K562 (cell line): ENCODE measurements around the gene CBX4. TPM values are rescaled to one million over a fixed set of nuclear protein-coding genes. Genes with fewer than 3 reads are reported as not detected.

Source experiments
- ATAC-seq: fragments of 200-7000 bp; cut with Tn5 transposase; 3 replicates; pipeline ENCODE4 v1.9.1; 2020; ENCODE audit warnings: moderate library complexity
- BruUV-seq: library from RNA; stranded (reverse); fragments of 400-500 nt; replicated peaks from 2 replicates; lab custom pipeline; 2021; lab: Mats Ljungman, UMichigan
- CTCF ChIA-PET: fragments of 300-600 bp; formaldehyde crosslinking; extraction: SDS; loops from one replicate; lab custom pipeline; 2021; ENCODE audit warnings: low intra/inter-chr PET ratio; lab: Yijun Ruan, JAX
- POLR2A ChIA-PET: fragments of 300-600, 350-650 bp; sonication (Branson Sonifier 250); formaldehyde crosslinking; extraction: SDS; loops from one replicate; lab custom pipeline; 2021; ENCODE audit warnings: antibody characterized with exemption, inconsistent platforms; lab: Yijun Ruan, JAX
- DNase-seq, 4 experiments: peaks; one replicate each; pipeline versions ENCODE4 v3.0.0 to v3.0.0-alpha.2; 2011 to 2018; ENCODE audit warnings: low spot score in 3 of 4, mixed read lengths in 3 of 4; ENCODE audit errors: extremely low read depth in 1 of 4
- FAIRE-seq: peaks from 2 replicates; lab custom pipeline; 2011; peaks lifted over from hg19 to GRCh38; lab: Jason Lieb, UNC
- H2AFZ ChIP-seq: 2 replicates; pipeline ENCODE4 v1.6.0; 2011; ENCODE audit warnings: low read depth, low read length, control low read depth, inconsistent platforms
- H3K27ac ChIP-seq: fragments of 200-600 bp; 3 replicates; pipeline ENCODE4 v1.8.0; 2011; ENCODE audit warnings: low read depth, mild to moderate bottlenecking, control low read depth, inconsistent platforms, low read length, moderate library complexity, mixed read lengths; ENCODE audit errors: extremely low read depth
- H3K27me3 ChIP-seq, 2 experiments: fragments of 300-600 bp in 1 of 2; 2 replicates in 1 of 2; 3 replicates in 1 of 2; pipeline versions ENCODE4 v1.6.0 to v1.8.0; 2011; ENCODE audit warnings: inconsistent platforms in 2 of 2, low read length in 2 of 2, mild to moderate bottlenecking in 1 of 2, mixed read lengths in 1 of 2, moderate library complexity in 1 of 2; ENCODE audit not compliant: control insufficient read depth in 2 of 2, insufficient read depth in 2 of 2
- H3K36me3 ChIP-seq: fragments of 300-600 bp; 3 replicates; pipeline ENCODE4 v1.8.0; 2011; ENCODE audit warnings: mild to moderate bottlenecking, low read length, inconsistent platforms; ENCODE audit not compliant: control insufficient read depth, insufficient read depth
- H3K4me1 ChIP-seq, 2 experiments: fragments of 200-600 bp in 1 of 2; replicated peaks in 1 of 2; 2 replicates in 1 of 2; 3 replicates in 1 of 2; pipeline versions ENCODE4 v1.5.1 to v1.8.0; 2011; ENCODE audit warnings: inconsistent platforms in 2 of 2, low read length in 2 of 2, mild to moderate bottlenecking in 1 of 2, mixed read lengths in 1 of 2, moderate library complexity in 1 of 2; ENCODE audit not compliant: control insufficient read depth in 2 of 2, insufficient read depth in 2 of 2
- H3K4me2 ChIP-seq: 2 replicates; pipeline ENCODE4 v1.6.1; 2011; ENCODE audit warnings: low read length, control low read depth, inconsistent platforms, mixed read lengths; ENCODE audit not compliant: insufficient read depth
- H3K4me3 ChIP-seq: fragments of 200-600 bp; sonication (generic), shearing (Covaris generic); 2 replicates; pipeline ENCODE4 v1.5.1; 2016; ENCODE audit warnings: control low read depth, inconsistent platforms
- H3K79me2 ChIP-seq: fragments of 200-600 bp; 3 replicates; pipeline ENCODE4 v1.8.0; 2011; ENCODE audit warnings: low read length, inconsistent platforms; ENCODE audit not compliant: control insufficient read depth, insufficient read depth
- H3K9ac ChIP-seq, 2 experiments: 2 replicates each; pipeline versions ENCODE4 v1.6.0 to v1.6.1; 2011; ENCODE audit warnings: low read depth in 2 of 2, low read length in 2 of 2, control low read depth in 1 of 2, inconsistent platforms in 1 of 2, mild to moderate bottlenecking in 1 of 2, mixed read lengths in 1 of 2; ENCODE audit not compliant: insufficient read depth in 1 of 2
- H3K9me1 ChIP-seq: one replicate; pipeline ENCODE4 v1.6.0; 2011; ENCODE audit warnings: inconsistent platforms, mild to moderate bottlenecking, low read length, moderate library complexity; ENCODE audit not compliant: control insufficient read depth, insufficient read depth
- H3K9me3 ChIP-seq: replicated peaks from 2 replicates; pipeline ENCODE4 v1.5.1; 2011; ENCODE audit warnings: low read depth, low read length, inconsistent platforms; ENCODE audit not compliant: control insufficient read depth, insufficient read depth
- H4K20me1 ChIP-seq: replicated peaks from 2 replicates; pipeline ENCODE4 v1.6.1; 2011; ENCODE audit warnings: low read length, inconsistent platforms, mixed read lengths; ENCODE audit not compliant: control insufficient read depth, insufficient read depth
- CCNT2 ChIP-seq: IDR thresholded peaks from 2 replicates; pipeline ENCODE4 v1.6.1; 2011; ENCODE audit warnings: borderline replicate concordance, low read depth, mild to moderate bottlenecking, moderate library complexity, mixed read lengths, low read length; ENCODE audit not compliant: insufficient read length; ENCODE audit errors: extremely low read depth
- CREBBP ChIP-seq: IDR thresholded peaks from one replicate; pipeline ENCODE4 v1.6.1; 2012; ENCODE audit warnings: low read depth, mild to moderate bottlenecking, control low read depth, inconsistent platforms, low read length
- FOXJ2 ChIP-seq: fragments of 200-800 bp; sonication (Bioruptor generic); IDR thresholded peaks from 2 replicates; pipeline ENCODE4 v1.6.1; 2016; ENCODE audit warnings: missing genetic modification characterization, missing compliant biosample characterization
- GATA2 ChIP-seq: sonication (generic); formaldehyde crosslinking; IDR thresholded peaks from 2 replicates; pipeline ENCODE4 v1.4.0; 2020; ENCODE audit warnings: mild to moderate bottlenecking, missing genetic modification reagents
- HCFC1 ChIP-seq: IDR thresholded peaks from 2 replicates; pipeline ENCODE4 v1.6.1; 2012; ENCODE audit warnings: low read depth, low read length, improper control_type of control experiment
- MYC ChIP-seq, 2 experiments: fragments of 250-450 bp in 1 of 2; sonication (Bioruptor Pico) in 1 of 2; IDR thresholded peaks; 2 replicates each; pipeline versions ENCODE4 v1.5.1 to v1.6.1; 2012 to 2021; ENCODE audit warnings: low read depth in 2 of 2, borderline replicate concordance in 1 of 2, improper control_type of control experiment in 1 of 2, low read length in 1 of 2, mild to moderate bottlenecking in 1 of 2, moderate library complexity in 1 of 2
- PHTF2 ChIP-seq: fragments of 250-450 bp; sonication (Bioruptor Pico); IDR thresholded peaks from 2 replicates; pipeline ENCODE4 v1.5.0; 2021; ENCODE audit warnings: mild to moderate bottlenecking
- RBFOX2 ChIP-seq: fragments of 200-400 bp; formaldehyde crosslinking; IDR thresholded peaks from 2 replicates; pipeline ENCODE4 v1.6.1; 2017; ENCODE audit warnings: low read depth, mild to moderate bottlenecking, low read length, moderate library complexity
- RBM17 ChIP-seq: fragments of 200-400 bp; formaldehyde crosslinking; IDR thresholded peaks from 2 replicates; pipeline ENCODE4 v1.6.1; 2017; ENCODE audit warnings: low read depth, mild to moderate bottlenecking, low read length, borderline replicate concordance
- RBM22 ChIP-seq: fragments of 200-400 bp; formaldehyde crosslinking; IDR thresholded peaks from 2 replicates; pipeline ENCODE4 v1.6.1; 2018; ENCODE audit warnings: low read length, low read depth; ENCODE audit not compliant: poor library complexity, severe bottlenecking
- TEAD1 ChIP-seq, 2 experiments: fragments of 450-650 bp in 1 of 2; sonication (generic) in 1 of 2; formaldehyde crosslinking; IDR thresholded peaks; 2 replicates each; pipeline versions ENCODE4 v1.4.0 to v1.8.0; 2020 to 2022; ENCODE audit warnings: mild to moderate bottlenecking in 2 of 2, missing genetic modification reagents in 1 of 2
- TEAD4 ChIP-seq, 2 experiments: sonication (generic) in 1 of 2; formaldehyde crosslinking in 1 of 2; IDR thresholded peaks; 2 replicates each; pipeline versions ENCODE4 v1.6.1 to v1.8.0; 2012 to 2022; ENCODE audit warnings: borderline replicate concordance in 1 of 2, inconsistent platforms in 1 of 2, low read length in 1 of 2, mild to moderate bottlenecking in 1 of 2, missing genetic modification reagents in 1 of 2
- U2AF2 ChIP-seq: fragments of 200-400 bp; formaldehyde crosslinking; optimal IDR thresholded peaks from 2 replicates; pipeline ENCODE3; 2017; ENCODE audit warnings: low read depth, mild to moderate bottlenecking, low read length
- ZNF175 ChIP-seq: fragments of 200-800 bp; sonication (Bioruptor generic); IDR thresholded peaks from 2 replicates; pipeline ENCODE4 v1.6.1; 2016; ENCODE audit warnings: low read depth, mild to moderate bottlenecking, missing genetic modification characterization, missing compliant biosample characterization
- ZNF384 ChIP-seq: IDR thresholded peaks from 2 replicates; pipeline ENCODE4 v1.6.1; 2012; ENCODE audit warnings: low read depth, low read length, improper control_type of control experiment
- ZNF583 ChIP-seq: fragments of 250-450 bp; sonication (Bioruptor Pico); IDR thresholded peaks from 2 replicates; pipeline ENCODE4 v1.4.0; 2020
- WGBS: fragments of 100-300 bp; shearing (Covaris generic); methylation state at CpG from one replicate; pipeline ENCODE4 v1.1.6; 2016; ENCODE audit warnings: low coverage, mixed read lengths; ENCODE audit not compliant: insufficient coverage; ENCODE audit errors: missing lambda C conversion rate; 5-methylcytosine and 5-hydroxymethylcytosine counted together
- in situ Hi-C: fragments of 300-500 bp; cut with MboI; formaldehyde crosslinking; loops from 4 replicates; pipeline ENCODE4 v1.15.0; 2018; ENCODE audit warnings: inconsistent platforms, mixed read lengths
- intact Hi-C: fragments of 100-400 bp; cut with micrococcal nuclease; formaldehyde crosslinking; loops from 2 replicates; pipeline ENCODE4 v1.14.2; 2022
- polyA plus RNA-seq, 8 experiments: library from polyadenylated mRNA; depleted of rRNA in 4 of 8; stranded (reverse) in 5 of 8; unstranded in 3 of 8; fragments of >200 nt; fragmentation: Nextera tagmentation in 2 of 8; fragmentation: Illumina TruSeq in 1 of 8; extraction: Ambion mirVana in 2 of 8; extraction: Trizol in 1 of 8; gene quantifications; 2 replicates each; pipeline versions ENCODE4 v1.2.1 to v1.2.3, GENCODE V29; 2011 to 2014; ENCODE audit warnings: inconsistent platforms in 1 of 8, missing spikeins in 1 of 8
- total RNA-seq, 7 experiments: library from RNA; depleted of rRNA in 6 of 7; stranded (reverse); fragments of >200 nt in 6 of 7; fragmentation: Illumina TruSeq in 2 of 7; extraction: Trizol in 2 of 7; gene quantifications; 2 replicates each; pipeline versions ENCODE4 v1.2.1 to v1.2.3, GENCODE V29; 2011 to 2021; ENCODE audit warnings: low replicate concordance in 1 of 7

Gene CBX4
- total and polyA plus RNA-seq, 9 of the 15 experiments (the other 6 are each of a cell fraction or from before 2014, with no cell fraction given) = 0.98 to 50.5 (median 10.0) TPM

GRCh38 chr17:79837888-79838521 lies 1.2 kb downstream of the CBX4 start:
- H3K4me1 ChIP-seq = peaks cover 34 to 83% of the 10 kb centered on the region in 2 experiments
- peak; percentile 26; the same call in 1 of the 2 replicates for TF ChIP-seq TEAD4 (IDR thresholded peaks at IDR 0.05; ENCODE audit: low read length)
- no peak for TF ChIP-seq TEAD4 (CRISPR knock-in tag; IDR thresholded peaks at IDR 0.05; ENCODE audit: borderline replicate concordance)
- no peak for TF ChIP-seq RBM17
- no peak; the same call in 1 of the 2 replicates for TF ChIP-seq FOXJ2 (tag)
- peak; percentile 5 for TF ChIP-seq CCNT2
- TF ChIP-seq MYC (IDR thresholded peaks at IDR 0.05; ENCODE audit: low read depth, low read length) = no peak
- 0 out of 2 replicates have a peak, but pooled peaks have one; percentile 48 for TF ChIP-seq MYC (CRISPR knock-in tag; IDR thresholded peaks at IDR 0.05; ENCODE audit: borderline replicate concordance, low read depth)
- TF ChIP-seq RBFOX2 = peak; percentile 76
- TF ChIP-seq PHTF2 (CRISPR knock-in tag) = peak; percentile 61; the same call in 1 of the 2 replicates
- no peak for TF ChIP-seq ZNF583 (CRISPR knock-in tag)
- TF ChIP-seq RBM22 = peak; percentile 83
- TF ChIP-seq GATA2 (CRISPR knock-in tag) = no peak
- TF ChIP-seq U2AF2 = no peak
- TF ChIP-seq ZNF384 = peak; percentile 43; the same call in 1 of the 2 replicates
- no peak for TF ChIP-seq HCFC1
- TF ChIP-seq TEAD1 (CRISPR knock-in tag; IDR thresholded peaks at IDR 0.05) = no peak
- no peak for TF ChIP-seq CREBBP
- no peak for TF ChIP-seq ZNF175 (CRISPR knock-in tag)

More at GRCh38 chr17:79837888-79838521, 1.2 kb downstream of the CBX4 start:
- WGBS = 4% methylated on average over 18 of the region's 30 CpGs
- Histone ChIP-seq H3K9me3 (no peaks in the 10 kb centered on the region), H4K20me1 (peaks cover 21% of the 10 kb centered on the region), H3K9me1 (peaks cover 4% of the 10 kb centered on the region), H3K27ac (peak overlapping the region; percentile 71), H2AFZ (no peak overlapping the region), H3K36me3 (peaks cover 38% of the 10 kb centered on the region; the same call in 1 of the 3 replicates), H3K27me3 (no peaks in the 10 kb centered on the region), H3K4me3 (peak overlapping the region; percentile 74), H3K4me2 (peak overlapping the region; percentile 88), H3K79me2 (peaks cover 55% of the 10 kb centered on the region), H3K9ac (peak overlapping the region; percentile 68 to 95)
- POLR2A ChIA-PET = interaction anchor here (0.6 to 17.8 kb wide), 14 partner anchors 9 to 308 kb away, joined by 3 to 386 read pairs (median 4); partner anchors contain the start of gene CBX8
- in situ Hi-C loops = loop anchor here (5.0 kb wide), 1 partner anchor 36 kb away; no protein-coding TSS in a partner anchor
- BruUV-seq = no TSS peak
- FAIRE-seq = peak; percentile 71
- intact Hi-C loops = loop anchor here (2.0 to 10.0 kb wide), 3 partner anchors 41 to 93 kb away; partner anchors contain the start of gene CBX8
- ATAC-seq = no peak
- DNase-seq = peak in 1 of 4 experiments; percentile 47
- CTCF ChIA-PET = interaction anchor here (0.7 kb wide), 1 partner anchor 92 kb away, joined by 3 read pairs; no protein-coding TSS in a partner anchor
